ENCODE results near the gene KIF6.

DNA sequence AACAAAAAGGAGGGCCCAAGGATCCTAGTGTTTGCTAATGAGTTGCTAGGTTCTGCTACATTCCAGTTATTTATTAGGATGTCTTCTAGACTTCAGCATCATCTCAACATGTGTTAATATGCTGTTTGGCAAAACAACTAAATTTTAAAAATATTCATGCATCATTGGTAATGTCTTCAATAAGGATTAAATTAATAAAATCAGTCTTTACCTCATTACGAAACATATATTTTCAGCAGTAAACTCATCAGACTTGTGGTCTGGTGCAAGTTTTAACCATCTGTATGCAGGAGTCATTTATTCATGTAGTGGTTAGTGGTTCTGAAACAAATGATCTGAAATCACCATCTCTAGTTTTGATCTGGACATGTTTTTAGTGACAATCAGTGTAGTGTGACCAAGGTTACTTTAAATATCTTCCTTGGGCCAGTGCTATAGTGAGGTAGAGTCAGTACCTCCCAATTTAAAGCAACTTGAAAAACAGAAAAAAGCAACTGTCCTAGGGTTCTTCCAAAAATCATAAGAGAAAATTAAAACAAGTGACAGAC lies 317.7 kb downstream of the KIF6 start:
- TF ChIP-seq POLR2A (IDR thresholded peaks at IDR 0.05; ENCODE audit: control extremely low read depth in 1 of 2, low read depth in 2 of 2, low read length in 2 of 2) (no peak), NRF1 (IDR thresholded peaks at IDR 0.05; ENCODE audit: low read depth, low read length) (no peak), SIN3A (conservative IDR thresholded peaks at IDR 0.05 in 1 of 2, IDR thresholded peaks at IDR 0.05 in 1 of 2; ENCODE audit: low read depth in 1 of 2, low read length in 2 of 2) (no peak), RNF2 (IDR thresholded peaks at IDR 0.05; ENCODE audit: borderline replicate concordance, low read depth, low read length, missing control alignments, poor library complexity, severe bottlenecking) (no peak), EZH2 (IDR thresholded peaks at IDR 0.05; ENCODE audit: low read depth, low read length, severe bottlenecking) (no peak)
- TF ChIP-seq, protein P1, sequence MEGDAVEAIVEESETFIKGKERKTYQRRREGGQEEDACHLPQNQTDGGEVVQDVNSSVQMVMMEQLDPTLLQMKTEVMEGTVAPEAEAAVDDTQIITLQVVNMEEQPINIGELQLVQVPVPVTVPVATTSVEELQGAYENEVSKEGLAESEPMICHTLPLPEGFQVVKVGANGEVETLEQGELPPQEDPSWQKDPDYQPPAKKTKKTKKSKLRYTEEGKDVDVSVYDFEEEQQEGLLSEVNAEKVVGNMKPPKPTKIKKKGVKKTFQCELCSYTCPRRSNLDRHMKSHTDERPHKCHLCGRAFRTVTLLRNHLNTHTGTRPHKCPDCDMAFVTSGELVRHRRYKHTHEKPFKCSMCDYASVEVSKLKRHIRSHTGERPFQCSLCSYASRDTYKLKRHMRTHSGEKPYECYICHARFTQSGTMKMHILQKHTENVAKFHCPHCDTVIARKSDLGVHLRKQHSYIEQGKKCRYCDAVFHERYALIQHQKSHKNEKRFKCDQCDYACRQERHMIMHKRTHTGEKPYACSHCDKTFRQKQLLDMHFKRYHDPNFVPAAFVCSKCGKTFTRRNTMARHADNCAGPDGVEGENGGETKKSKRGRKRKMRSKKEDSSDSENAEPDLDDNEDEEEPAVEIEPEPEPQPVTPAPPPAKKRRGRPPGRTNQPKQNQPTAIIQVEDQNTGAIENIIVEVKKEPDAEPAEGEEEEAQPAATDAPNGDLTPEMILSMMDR (IDR thresholded peaks at IDR 0.05; ENCODE audit: control extremely low read depth in 1 of 3, insufficient read depth in 1 of 3, low read depth in 1 of 3, low read length in 3 of 3): no peak
- TF ChIP-seq, protein P2, sequence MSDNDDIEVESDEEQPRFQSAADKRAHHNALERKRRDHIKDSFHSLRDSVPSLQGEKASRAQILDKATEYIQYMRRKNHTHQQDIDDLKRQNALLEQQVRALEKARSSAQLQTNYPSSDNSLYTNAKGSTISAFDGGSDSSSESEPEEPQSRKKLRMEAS (IDR thresholded peaks at IDR 0.05): no peak
- TF ChIP-seq, protein P3, sequence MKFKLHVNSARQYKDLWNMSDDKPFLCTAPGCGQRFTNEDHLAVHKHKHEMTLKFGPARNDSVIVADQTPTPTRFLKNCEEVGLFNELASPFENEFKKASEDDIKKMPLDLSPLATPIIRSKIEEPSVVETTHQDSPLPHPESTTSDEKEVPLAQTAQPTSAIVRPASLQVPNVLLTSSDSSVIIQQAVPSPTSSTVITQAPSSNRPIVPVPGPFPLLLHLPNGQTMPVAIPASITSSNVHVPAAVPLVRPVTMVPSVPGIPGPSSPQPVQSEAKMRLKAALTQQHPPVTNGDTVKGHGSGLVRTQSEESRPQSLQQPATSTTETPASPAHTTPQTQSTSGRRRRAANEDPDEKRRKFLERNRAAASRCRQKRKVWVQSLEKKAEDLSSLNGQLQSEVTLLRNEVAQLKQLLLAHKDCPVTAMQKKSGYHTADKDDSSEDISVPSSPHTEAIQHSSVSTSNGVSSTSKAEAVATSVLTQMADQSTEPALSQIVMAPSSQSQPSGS (IDR thresholded peaks at IDR 0.05; ENCODE audit: low read length): no peak

Data from H1 (cell line).